ENCODE measurements around the gene ZG16B.

DNA sequence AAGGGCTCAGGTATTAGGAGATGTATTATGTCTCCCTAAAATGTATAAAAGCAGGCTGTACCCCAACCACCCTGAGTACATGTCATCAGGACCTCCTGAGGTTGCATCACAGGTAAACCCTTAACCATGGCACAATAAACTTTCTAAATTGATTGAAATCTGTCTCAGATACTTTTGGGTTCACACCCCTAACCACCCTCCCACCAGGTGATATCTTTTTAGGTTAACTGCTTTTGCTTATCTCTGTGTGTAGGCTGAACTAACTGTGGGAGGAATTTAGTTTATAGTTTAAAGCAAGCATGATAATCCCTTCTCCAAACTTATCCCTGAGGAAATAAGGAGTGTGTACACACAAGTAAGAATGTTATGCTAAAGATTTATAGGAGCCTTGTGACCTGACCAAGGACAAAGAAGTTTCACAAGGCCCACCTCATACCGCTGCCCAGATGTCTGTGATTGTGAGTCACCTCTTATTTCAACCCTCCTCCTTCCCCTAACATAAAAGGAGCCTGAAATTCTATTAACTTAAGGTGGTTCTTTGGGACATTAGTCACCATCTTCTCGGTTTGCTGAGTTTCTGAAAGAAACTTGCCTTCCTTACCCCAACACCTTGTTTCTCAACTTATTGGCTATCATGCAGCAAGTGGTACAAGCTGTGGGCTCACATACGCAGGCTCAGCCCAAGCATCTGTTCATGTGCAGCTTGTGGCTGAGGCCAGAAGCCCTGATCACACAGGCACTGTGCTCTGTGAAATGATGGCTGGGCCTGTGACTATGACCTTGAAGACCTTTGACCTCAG, 16.6 kb downstream of the ZG16B start:
- TF ChIP-seq CBX5 (IDR thresholded peaks at IDR 0.05; ENCODE audit: low read depth, low read length) (no peak), CTCF (IDR thresholded peaks at IDR 0.05; ENCODE audit: control extremely low read depth in 1 of 3, insufficient read depth in 1 of 3, low read depth in 1 of 3, low read length in 3 of 3) (no peak), SIN3A (conservative IDR thresholded peaks at IDR 0.05 in 1 of 2, IDR thresholded peaks at IDR 0.05 in 1 of 2; ENCODE audit: low read depth in 1 of 2, low read length in 2 of 2) (no peak), POLR2AphosphoS5 (IDR thresholded peaks at IDR 0.05; ENCODE audit: low read depth, low read length) (no peak), EGR1 (IDR thresholded peaks at IDR 0.05; ENCODE audit: borderline replicate concordance, low read depth, low read length) (no peak), POLR2A (IDR thresholded peaks at IDR 0.05; ENCODE audit: control extremely low read depth in 1 of 2, low read depth in 2 of 2, low read length in 2 of 2) (no peak), GTF2F1 (IDR thresholded peaks at IDR 0.05; ENCODE audit: borderline replicate concordance, low read depth, low read length) (no peak), MAX (IDR thresholded peaks at IDR 0.05) (no peak), EP300 (IDR thresholded peaks at IDR 0.05; ENCODE audit: borderline replicate concordance in 1 of 2, low read depth in 2 of 2, low read length in 2 of 2) (no peak), E2F6 (IDR thresholded peaks at IDR 0.05) (no peak), EZH2 (IDR thresholded peaks at IDR 0.05; ENCODE audit: low read depth, low read length, severe bottlenecking) (no peak), RBBP5 (IDR thresholded peaks at IDR 0.05; ENCODE audit: borderline replicate concordance, low read depth, low read length) (no peak)
- TF ChIP-seq, protein P1, sequence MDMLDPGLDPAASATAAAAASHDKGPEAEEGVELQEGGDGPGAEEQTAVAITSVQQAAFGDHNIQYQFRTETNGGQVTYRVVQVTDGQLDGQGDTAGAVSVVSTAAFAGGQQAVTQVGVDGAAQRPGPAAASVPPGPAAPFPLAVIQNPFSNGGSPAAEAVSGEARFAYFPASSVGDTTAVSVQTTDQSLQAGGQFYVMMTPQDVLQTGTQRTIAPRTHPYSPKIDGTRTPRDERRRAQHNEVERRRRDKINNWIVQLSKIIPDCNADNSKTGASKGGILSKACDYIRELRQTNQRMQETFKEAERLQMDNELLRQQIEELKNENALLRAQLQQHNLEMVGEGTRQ (IDR thresholded peaks at IDR 0.05; ENCODE audit: low read length) = no peak
- TF ChIP-seq, protein P2, sequence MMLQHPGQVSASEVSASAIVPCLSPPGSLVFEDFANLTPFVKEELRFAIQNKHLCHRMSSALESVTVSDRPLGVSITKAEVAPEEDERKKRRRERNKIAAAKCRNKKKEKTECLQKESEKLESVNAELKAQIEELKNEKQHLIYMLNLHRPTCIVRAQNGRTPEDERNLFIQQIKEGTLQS (IDR thresholded peaks at IDR 0.05; ENCODE audit: insufficient read depth, low read depth, low read length) = no peak

Measured in H1 (cell line).